Measurements from ENCODE around the gene FNBP1. TPM values are rescaled to one million over a fixed set of nuclear protein-coding genes. Genes with fewer than 3 reads are reported as not detected.

The FNBP1 gene
- total and polyA plus RNA-seq, 2 of the 13 experiments (the other 11 are each of a cell fraction or from before 2014, with no cell fraction given) = 5.4 to 19.5 TPM

DNA sequence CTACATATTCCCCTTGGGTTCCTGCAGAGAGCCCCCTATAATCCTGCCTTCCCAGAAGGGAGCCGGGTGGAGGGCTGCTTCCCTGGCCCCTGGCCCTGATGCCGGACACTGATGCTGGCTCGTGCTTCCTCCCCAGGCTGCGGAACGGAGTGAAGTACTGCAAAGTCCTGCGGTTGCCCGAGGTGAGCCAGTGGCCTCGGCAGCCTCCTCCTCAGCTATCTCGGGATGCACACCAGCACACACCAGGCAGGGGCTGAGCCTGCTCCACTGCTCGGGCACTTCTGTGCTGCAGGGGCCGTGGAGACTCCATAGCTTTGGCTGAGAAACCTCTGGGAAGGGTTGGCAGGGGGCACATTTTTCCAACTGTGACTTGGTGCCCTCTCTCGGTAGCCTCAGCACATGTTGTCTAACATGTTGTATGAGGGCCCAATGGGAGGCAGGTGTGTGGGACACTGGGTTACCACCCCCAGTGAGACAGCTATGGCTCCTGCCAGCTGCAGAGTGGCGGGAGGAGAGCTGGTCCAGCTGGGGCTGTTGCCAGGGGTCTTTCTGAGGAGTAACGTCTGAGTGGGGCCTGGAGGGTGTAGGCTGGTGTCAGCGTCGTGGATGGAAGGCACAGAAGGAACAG is 169.3 kb downstream of the FNBP1 start:
- H3K27me3 ChIP-seq (ENCODE audit: control insufficient read depth in 1 of 2, insufficient read depth in 2 of 2, low read length in 2 of 2) = no peaks in the 10 kb centered on the region
- intact Hi-C loops (cut with micrococcal nuclease; ENCODE audit: unreplicated experiment) = no loop called here
- no peaks in the 10 kb centered on the region for H3K4me1 ChIP-seq (ENCODE audit: insufficient read depth, low read length)
- ChIA-PET CTCF (ENCODE audit: low intra/inter-chr PET ratio, low total read pairs) (no interaction called here), POLR2A (no interaction called here)
- H3K27ac ChIP-seq (ENCODE audit: extremely low read length, insufficient read depth, low read length) = no peak overlapping the region
- H2AFZ ChIP-seq (ENCODE audit: low read length) = no peak overlapping the region
- TF ChIP-seq, protein P1, sequence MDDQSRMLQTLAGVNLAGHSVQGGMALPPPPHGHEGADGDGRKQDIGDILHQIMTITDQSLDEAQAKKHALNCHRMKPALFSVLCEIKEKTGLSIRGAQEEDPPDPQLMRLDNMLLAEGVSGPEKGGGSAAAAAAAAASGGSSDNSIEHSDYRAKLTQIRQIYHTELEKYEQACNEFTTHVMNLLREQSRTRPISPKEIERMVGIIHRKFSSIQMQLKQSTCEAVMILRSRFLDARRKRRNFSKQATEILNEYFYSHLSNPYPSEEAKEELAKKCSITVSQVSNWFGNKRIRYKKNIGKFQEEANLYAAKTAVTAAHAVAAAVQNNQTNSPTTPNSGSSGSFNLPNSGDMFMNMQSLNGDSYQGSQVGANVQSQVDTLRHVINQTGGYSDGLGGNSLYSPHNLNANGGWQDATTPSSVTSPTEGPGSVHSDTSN (CRISPR knock-in tag; IDR thresholded peaks at IDR 0.05; ENCODE audit: borderline replicate concordance) = no peak
- TF ChIP-seq RBM39 (IDR thresholded peaks at IDR 0.05; ENCODE audit: low read depth, low read length, poor library complexity, severe bottlenecking) = no peak
- TF ChIP-seq ZNF251 (CRISPR knock-in tag; IDR thresholded peaks at IDR 0.05) = no peak
- no peak for TF ChIP-seq EHMT2 (IDR thresholded peaks at IDR 0.05; ENCODE audit: borderline replicate concordance, low read depth, low read length)
- TF ChIP-seq ZNF772 (CRISPR knock-in tag; IDR thresholded peaks at IDR 0.05) = no peak
- TF ChIP-seq, protein P2, sequence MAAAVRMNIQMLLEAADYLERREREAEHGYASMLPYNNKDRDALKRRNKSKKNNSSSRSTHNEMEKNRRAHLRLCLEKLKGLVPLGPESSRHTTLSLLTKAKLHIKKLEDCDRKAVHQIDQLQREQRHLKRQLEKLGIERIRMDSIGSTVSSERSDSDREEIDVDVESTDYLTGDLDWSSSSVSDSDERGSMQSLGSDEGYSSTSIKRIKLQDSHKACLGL (CRISPR knock-in tag; IDR thresholded peaks at IDR 0.05) = no peak
- TF ChIP-seq SMAD1 (CRISPR knock-in tag; IDR thresholded peaks at IDR 0.05; ENCODE audit: borderline replicate concordance, low read depth) = no peak
- TF ChIP-seq ZEB1 (IDR thresholded peaks at IDR 0.05; ENCODE audit: insufficient replicate concordance, low read depth) = no peak
- TF ChIP-seq JUNB (CRISPR knock-in tag; IDR thresholded peaks at IDR 0.05; ENCODE audit: borderline replicate concordance) = no peak
- TF ChIP-seq, protein P3, sequence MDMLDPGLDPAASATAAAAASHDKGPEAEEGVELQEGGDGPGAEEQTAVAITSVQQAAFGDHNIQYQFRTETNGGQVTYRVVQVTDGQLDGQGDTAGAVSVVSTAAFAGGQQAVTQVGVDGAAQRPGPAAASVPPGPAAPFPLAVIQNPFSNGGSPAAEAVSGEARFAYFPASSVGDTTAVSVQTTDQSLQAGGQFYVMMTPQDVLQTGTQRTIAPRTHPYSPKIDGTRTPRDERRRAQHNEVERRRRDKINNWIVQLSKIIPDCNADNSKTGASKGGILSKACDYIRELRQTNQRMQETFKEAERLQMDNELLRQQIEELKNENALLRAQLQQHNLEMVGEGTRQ (IDR thresholded peaks at IDR 0.05; ENCODE audit: low read depth, low read length) = no peak
- TF ChIP-seq, protein P3 (CRISPR knock-in tag; IDR thresholded peaks at IDR 0.05; ENCODE audit: borderline replicate concordance) = no peak
- no peak for TF ChIP-seq ZNF274 (CRISPR knock-in tag; IDR thresholded peaks at IDR 0.05)
- TF ChIP-seq CBFB (CRISPR knock-in tag; IDR thresholded peaks at IDR 0.05) = no peak
- TF ChIP-seq KAT8 (CRISPR knock-in tag; IDR thresholded peaks at IDR 0.05) = no peak
- no peak for TF ChIP-seq MZF1 (CRISPR knock-in tag; IDR thresholded peaks at IDR 0.05; ENCODE audit: borderline replicate concordance)
- no peak for TF ChIP-seq ZNF234 (CRISPR knock-in tag; conservative IDR thresholded peaks at IDR 0.05)
- TF ChIP-seq NKX3-1 (CRISPR knock-in tag; IDR thresholded peaks at IDR 0.05) = no peak
- TF ChIP-seq, protein P4, sequence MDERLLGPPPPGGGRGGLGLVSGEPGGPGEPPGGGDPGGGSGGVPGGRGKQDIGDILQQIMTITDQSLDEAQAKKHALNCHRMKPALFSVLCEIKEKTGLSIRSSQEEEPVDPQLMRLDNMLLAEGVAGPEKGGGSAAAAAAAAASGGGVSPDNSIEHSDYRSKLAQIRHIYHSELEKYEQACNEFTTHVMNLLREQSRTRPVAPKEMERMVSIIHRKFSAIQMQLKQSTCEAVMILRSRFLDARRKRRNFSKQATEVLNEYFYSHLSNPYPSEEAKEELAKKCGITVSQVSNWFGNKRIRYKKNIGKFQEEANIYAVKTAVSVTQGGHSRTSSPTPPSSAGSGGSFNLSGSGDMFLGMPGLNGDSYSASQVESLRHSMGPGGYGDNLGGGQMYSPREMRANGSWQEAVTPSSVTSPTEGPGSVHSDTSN (CRISPR knock-in tag; IDR thresholded peaks at IDR 0.05) = no peak
- no peak for TF ChIP-seq ZNF33A (CRISPR knock-in tag; IDR thresholded peaks at IDR 0.05; ENCODE audit: borderline replicate concordance)
- no peak for TF ChIP-seq DPF2 (CRISPR knock-in tag; IDR thresholded peaks at IDR 0.05; ENCODE audit: borderline replicate concordance, low read depth)
- no peaks in the 10 kb centered on the region for H4K20me1 ChIP-seq (ENCODE audit: insufficient read depth, low read length)
- H3K4me3 ChIP-seq (replicated peaks in 1 of 3; ENCODE audit: insufficient read depth in 1 of 3, low read depth in 2 of 3, low read length in 3 of 3) = no peak overlapping the region
- in situ Hi-C loops (cut with HindIII; ENCODE audit: extremely low pct_ligation_motif_present, low pct_unique_long_range_greater_than_20kb) = no loop called here
- H3K9me3 ChIP-seq (ENCODE audit: low read length) = no peaks in the 10 kb centered on the region
- BruUV-seq (replicated peaks) = no TSS peak
- H3K79me2 ChIP-seq (ENCODE audit: insufficient read depth, low read length) = no peaks in the 10 kb centered on the region
- no peak for FAIRE-seq
- DNase-seq (ENCODE audit: low spot score) = no peak
- H3K4me2 ChIP-seq (ENCODE audit: low read depth, low read length) = no peak overlapping the region
- 0 out of 5 replicates have a peak, but pooled peaks cover 0 to 3% of the 10 kb centered on the region in 2 experiments for H3K36me3 ChIP-seq (replicated peaks in 1 of 2; ENCODE audit: control insufficient read depth in 1 of 2, insufficient read depth in 2 of 2, low read length in 2 of 2)
- H3K9ac ChIP-seq (ENCODE audit: insufficient read depth, low read depth, low read length) = no peak overlapping the region
- WGBS (ENCODE audit: low lambda C conversion rate) = 84% methylated on average over 11 of the region's 16 CpGs
- no peak for ATAC-seq
